HG03520 (cell line): ENCODE measurements around the gene KCNJ13.

Experiments
- ATAC-seq: cut with Tn5 transposase; IDR thresholded peaks from one replicate; pipeline ENCODE4 v1.9.1; 2021; ENCODE audit warnings: mild to moderate bottlenecking, moderate library complexity; ENCODE audit not compliant: unreplicated experiment

KCNJ13 gene

DNA sequence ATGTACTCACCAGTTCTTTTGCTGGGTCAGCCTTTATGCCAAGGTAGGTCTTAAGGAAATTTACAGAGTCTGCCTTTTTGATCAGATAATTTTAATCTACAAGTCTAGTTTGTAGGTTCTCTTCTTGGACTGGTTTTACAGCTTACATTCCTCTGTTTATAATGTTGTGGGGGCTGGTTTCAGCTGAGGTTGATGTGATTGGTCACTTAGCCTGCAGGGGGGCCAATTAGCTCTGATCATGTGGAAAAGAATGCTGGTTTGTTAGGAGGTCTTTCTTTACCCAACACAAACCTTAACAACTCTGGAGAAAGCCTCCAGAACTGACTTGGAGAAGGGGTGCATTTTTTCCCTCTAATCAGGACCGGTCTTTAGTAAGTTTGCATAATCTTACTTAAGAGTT lies at the start of gene KCNJ13:
Gene KCNJ13 (minus strand): TSS at position 131 of the 400 bp plus-strand sequence. CDS start 5,203 bp downstream, outside the sequence.
- ATAC-seq = no peak

DNA sequence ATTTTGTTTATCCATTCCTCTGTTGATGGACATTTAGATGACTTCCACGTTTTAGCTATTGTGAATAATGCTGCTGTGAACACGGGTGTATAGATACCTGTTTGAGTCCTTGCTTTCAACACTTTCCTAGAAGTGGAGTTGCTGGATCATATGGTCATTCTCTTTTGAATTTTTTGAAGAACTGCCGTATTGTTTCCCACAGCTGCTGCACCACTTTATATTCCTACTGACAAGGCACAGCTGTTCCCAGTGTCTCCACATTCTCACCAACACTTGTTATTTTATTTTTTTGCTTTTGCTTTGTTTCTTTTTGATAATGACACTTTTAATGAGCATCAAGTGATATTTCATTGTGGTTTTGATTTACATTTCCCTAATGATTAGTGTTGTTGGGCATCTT lies 41.4 kb upstream of the KCNJ13 start:
- ATAC-seq = no peak

DNA sequence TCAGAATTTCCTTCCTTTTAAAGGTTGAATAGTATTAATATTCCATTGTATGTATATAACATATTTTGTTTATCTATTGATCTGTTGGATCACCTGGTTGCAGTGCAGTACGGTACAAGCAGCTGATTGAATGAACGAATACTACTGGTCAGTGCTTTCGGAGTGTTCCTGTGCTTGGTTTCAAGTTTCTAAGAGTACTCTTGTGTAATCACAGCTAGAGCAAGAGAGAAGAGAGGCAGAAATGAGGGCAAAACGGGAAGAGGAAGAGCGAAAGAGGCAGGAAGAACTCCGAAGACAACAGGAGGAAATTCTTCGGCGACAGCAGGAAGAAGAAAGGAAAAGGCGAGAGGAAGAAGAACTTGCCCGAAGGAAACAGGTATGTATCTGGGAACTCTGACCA lies 40.3 kb upstream of the KCNJ13 start:
- ATAC-seq = no peak

DNA sequence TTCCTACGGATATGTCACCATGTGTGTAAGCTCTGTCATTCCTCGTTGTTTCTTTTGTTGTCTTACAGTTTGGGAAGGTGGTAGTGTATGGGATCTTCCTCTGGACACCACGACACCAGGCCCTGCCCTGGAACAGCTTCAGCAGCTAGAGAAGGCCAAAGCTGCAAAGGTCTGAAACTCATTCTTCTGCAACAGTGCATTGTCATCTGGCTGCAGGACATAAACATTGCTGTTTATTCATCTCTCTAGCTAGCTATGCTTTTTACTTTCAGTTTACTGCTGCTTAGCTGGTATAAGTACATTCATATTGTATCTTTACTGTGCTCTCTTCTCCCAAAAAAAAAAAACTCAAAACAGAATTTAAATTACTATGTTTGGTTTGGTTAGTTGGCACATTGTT lies 39.2 kb upstream of the KCNJ13 start:
- no peak for ATAC-seq

DNA sequence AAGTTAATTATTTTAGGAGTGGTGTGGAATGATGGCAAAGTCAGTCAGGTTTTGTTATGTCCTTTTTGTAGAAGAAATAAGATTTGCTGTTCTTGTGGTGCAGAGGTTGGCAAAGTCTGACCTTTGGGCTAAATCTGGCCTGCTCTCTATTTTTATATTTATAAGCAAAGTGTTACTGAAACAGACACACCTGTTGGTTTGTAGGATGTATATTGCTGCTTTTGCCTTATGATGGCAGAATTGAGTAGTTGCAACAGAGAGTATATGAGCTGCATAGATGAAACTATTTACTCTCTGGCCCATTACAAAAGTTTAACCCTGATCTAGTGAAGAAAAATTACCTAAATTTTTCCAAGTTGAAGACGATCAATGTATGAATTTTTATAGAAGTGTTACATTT lies 34.1 kb upstream of the KCNJ13 start:
- ATAC-seq = no peak

DNA sequence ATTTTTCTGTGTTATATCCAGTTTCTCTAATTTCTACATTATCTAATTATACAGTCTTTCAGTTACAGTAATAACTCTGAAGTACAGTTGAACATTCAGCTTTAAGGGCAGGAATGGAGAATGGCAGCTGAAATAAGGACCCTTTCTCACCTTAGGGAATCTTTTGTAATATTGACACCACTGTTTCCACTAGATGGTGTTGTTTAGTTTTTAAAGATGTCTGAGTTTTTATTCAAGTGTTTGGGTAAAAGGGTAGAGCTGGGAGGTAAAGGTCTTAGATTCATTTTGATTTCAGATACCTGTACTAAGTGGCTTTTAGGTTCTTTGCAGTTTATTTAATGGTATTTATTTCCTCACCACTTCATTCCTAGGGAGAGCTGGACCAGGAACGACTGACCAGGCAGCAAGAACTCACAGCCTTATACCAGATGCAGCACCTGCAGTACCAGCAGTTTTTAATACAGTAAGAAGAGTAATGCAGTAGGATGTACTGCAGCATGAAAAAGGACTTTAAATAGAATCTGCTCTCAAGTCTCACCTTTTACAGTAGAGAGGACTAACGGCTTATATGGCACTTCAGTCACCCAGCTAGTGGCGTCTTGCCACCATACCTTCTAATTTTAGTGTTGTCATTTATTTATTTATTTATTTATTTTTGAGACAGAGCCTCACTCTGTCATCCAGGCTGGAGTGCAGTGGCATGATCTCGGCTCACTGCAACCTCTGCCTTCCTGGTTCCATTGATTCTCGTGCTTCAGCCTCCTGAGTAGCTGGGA lies 33.2 kb upstream of the KCNJ13 start:
- ATAC-seq = no peak

DNA sequence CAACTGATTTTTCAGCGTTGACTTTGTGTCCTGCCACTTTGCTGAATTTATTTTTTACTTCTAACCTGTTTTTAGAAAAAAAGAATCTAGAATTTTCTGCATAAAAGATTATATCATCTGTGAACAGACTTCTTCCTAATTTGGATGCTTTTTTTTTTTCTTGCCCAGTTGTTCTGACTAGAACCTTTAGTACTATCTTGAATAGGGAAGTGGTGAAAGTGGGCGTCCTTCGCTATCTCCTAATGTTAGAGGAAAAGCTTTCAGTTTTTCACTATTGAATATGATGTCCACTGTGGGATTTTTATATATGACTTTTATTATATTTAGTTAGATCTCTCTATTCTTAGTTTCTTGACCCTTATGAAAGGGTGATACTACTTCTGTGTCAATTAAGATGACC lies 25.7 kb upstream of the KCNJ13 start:
- ATAC-seq = no peak

DNA sequence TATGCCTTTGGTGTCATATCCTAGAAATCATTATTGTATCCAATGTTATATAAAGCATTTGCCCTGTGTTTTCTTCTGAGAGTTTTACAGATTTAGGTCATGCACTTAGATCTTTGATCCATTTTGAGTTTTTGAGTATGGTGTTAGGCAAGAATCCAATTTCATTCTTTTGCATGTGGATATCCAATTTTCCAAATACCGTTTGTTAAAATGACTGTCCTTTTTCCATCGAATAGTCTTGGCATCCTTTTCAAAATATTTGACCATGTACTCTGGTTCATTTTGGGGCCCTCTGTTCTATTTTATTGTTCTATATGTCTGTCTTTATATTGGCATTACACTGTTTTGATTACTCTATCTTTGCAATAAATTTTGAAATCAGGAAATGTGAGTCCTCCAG lies 23.8 kb upstream of the KCNJ13 start:
- no peak for ATAC-seq

DNA sequence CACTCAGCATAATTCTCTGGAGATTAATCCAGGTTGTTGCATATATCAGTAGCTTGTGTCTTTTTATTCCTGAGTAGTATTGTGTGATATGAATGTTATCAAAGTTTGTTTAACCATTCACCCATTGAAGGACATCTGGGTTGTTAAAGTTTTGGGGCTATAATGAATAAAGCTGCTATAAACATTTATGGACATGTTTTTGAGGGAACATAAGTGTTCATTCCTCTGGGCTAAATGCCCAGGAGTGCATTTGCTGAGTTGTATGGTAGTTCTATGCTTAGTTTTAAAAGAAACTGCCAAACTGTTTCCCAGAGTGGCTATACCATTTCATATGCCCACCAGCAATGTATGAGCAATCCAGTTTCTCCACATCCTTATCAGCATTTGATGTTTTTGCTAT lies 21.8 kb upstream of the KCNJ13 start:
- no peak for ATAC-seq

DNA sequence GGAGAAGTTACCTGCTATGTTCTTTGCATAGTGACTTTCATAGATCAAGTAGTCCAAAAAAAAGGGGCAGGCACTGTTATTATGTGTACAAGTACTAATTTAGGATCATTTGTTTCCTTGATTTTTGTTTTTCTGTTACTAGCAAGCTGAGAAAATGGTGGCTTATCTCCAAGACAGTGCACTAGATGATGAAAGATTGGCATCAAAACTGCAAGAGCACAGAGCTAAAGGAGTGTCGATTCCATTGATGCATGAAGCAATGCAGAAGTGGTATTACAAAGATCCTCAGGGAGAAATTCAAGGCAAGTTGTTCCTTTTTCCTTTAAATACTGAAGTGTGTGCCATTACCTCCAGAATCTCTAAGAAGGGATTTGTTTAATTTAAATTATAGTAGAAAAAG lies 19.6 kb upstream of the KCNJ13 start:
- no peak for ATAC-seq

DNA sequence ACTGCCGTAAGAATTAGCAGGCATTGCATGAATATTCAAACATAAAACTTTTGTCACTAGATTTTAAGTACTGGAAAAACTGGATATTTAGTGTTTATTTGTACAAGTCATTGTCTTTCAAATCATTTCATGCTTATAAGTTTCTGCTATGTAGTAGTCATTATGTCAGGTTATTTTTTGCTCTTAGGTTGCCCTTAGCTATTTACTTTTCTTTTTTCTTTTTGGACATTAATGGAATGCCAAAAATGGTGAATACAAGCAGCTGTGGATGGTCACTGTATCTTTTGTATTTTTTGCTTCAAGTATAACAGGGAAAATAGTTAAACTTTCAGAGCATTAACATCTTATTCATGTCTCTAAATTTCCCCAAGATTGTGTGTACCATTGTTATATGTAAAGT lies 18.6 kb upstream of the KCNJ13 start:
- no peak for ATAC-seq

DNA sequence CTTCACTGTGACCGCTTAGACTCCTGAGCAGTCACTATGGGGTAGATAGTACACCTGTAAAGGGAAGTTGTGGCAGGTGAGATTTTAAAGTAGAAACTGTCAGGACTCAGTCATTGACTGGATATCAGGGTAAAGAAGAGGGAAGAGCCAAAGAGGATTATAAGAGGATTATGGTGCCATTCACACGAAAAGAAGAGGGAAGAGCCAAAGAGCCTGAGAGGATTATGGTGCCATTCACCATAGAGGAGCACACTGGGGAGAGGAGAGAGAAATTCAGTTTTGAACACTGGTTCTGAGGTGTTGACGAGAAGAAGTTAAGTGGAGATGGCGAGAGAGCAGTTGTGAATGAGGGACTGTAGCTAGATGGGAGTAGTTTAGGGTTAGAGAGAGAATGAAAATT lies 16.9 kb upstream of the KCNJ13 start:
- no peak for ATAC-seq

DNA sequence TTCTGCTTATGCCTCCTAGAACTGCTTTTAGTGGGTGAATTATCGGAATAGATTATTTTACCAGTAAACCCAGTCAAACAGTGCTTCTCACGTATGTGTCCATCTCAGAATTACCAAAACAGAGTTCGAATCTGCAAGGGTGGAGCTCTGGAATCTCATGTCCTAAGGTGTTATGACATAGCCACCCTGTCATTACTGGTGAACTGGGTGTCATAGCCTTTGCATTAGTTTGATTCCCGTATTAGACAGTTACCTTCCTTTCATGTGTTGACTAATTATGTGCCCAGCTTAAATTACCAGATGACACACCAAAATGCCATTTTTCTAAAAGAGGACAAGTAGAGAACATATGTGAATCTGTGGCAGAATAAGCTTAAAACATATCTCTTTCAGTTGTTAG lies 15.2 kb upstream of the KCNJ13 start:
- no peak for ATAC-seq

DNA sequence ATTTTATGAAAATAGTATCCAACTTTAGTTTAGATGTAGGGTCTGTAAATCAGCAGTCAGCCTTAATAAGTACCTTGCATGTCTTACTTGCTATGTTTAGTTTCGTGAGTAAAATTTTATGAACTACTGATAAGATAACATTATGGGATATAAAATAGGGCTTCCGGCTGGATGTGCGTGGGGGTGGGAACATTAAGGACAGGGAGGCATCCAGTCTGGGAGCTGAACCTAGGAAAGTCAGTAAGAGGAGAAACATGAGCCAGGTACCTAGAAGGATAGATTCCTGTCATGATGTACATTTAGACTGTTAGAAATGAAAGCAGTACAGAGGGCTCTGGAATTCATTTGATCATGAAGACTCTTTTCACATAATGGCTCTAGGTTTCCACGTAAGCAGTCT lies 12.7 kb upstream of the KCNJ13 start:
- ATAC-seq = no peak

DNA sequence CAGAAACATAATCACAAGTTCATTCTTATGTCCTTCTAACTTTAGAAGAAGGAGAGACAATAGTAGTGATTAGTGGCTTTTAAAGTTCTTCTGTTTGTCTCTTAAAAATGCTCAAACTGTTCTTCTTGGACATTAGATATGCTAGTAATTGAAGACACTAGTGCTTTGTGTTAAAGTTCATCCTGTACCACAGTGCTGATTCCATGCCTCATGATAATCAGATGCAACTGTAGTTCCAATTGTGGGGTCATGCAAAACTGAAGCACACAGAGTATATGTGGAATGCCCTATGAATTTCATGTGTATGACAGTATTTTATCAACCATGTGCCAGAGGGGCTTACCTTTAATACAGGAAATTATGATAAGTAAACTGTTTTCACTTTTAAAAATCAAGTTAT lies 11.4 kb upstream of the KCNJ13 start:
- no peak for ATAC-seq

DNA sequence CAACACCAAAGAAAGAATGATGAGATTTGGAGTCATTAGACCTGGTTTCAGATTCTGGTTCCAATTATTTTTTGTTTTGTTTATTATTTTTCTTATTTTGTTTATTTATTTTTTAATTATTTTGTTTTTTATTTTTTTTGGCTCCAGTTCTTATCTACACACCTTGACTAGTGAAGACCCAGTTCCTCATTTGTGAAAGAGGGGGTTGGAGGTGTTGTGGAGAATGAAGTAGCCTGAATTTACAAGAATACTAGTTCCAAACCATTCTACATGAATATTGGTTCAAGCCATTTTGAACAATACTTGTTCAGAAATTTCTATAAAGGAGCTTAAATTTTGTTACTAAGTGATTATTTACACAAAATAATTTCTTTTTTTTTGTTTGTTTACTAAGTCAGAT lies 6.9 kb upstream of the KCNJ13 start:
- no peak for ATAC-seq

DNA sequence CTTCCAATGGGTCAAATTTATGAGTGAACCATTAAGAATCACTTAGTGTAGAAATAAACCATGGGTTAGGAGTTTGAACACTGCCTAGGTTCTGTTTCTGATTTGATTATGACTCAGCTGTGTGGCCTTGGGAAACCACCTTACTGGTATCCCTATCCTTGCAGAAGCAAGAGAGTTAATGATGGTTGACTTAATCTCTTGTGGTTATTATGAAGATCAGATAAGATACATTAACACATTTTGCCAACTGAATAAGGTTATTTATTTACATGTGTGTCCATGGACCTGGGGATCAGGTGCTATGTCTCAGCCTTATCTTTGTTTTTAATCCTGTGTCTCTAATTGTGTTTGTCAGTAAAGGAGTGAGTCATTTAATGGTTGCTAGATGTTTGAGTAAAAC lies 5.4 kb upstream of the KCNJ13 start:
- peak; percentile 63 for ATAC-seq

DNA sequence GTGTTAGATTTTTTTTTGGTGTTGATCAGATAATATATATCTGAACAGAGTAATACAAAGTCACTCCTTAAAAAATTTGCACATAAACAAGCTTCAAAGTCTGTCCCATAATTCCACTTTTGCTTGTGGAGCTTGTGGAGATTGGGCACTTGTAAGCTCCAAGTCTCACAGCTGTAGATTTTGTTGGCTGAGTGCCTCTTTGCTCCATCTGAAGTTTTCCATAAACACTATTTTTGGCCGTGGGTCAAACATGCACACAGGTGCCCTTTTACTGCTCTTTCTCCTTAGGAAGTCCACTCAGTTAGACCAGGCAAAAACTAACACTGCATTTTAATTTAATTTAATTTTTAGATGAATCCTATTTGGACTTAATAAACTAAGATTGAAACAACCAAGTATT lies 3.6 kb upstream of the KCNJ13 start:
- no peak for ATAC-seq

DNA sequence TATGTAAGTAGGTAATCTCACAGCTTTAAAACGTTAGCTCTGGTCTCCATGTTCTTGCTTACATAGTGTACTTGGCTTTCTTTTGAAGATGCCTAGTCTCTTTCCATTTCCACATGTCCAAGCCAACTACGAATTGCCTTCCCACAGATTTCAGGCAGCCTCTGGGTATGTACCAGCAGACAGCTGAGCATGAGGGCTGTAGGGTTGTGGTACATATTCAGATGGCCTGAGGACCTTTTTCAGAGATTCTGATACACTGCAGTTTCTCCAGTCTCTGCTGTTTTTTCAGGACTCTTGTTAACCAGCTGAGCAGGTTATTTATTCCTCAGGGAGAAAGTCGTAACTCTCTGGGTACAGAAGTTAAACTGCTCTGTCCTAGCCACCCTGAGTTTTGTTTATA lies 3.1 kb upstream of the KCNJ13 start:
- no peak for ATAC-seq

DNA sequence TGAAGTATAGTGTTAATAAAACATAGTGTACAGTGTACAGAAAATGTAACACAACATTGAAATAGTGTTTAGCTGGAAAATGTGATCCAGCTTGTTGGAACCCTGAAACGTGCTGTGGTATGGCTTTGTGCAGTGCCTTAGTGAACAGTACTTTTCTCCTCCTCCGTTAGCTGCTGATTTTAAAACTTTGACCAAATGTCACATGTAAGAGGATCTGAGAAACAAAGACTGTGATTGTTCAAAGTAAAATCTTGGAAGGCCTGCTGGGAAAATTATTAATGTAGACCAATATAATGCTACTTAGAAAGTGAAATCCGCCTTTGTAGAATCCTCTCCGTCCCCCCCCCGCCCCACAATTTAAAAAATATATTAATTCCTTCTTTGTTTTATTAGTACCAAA lies 911 bp upstream of the KCNJ13 start:
- ATAC-seq = no peak

DNA sequence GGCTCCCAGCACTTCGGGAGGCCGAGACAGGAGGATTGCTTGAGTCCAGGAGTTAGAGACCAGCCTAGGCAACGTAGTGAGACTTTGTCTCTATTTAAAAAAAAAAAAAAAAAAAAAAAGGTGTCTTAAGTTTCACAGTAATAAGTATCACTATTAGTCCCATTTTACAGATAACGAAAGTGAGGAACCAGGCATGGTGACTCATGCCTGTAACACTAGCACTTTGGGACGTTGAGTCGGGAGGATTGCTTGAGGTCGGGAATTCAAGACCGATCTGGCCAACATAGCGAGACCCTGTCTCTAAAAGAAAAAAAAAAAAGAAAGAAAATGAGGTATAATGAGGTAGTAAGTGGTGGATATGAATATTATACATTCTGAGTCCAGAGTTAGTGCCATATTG lies 2.5 kb downstream of the KCNJ13 start:
- no peak for ATAC-seq

DNA sequence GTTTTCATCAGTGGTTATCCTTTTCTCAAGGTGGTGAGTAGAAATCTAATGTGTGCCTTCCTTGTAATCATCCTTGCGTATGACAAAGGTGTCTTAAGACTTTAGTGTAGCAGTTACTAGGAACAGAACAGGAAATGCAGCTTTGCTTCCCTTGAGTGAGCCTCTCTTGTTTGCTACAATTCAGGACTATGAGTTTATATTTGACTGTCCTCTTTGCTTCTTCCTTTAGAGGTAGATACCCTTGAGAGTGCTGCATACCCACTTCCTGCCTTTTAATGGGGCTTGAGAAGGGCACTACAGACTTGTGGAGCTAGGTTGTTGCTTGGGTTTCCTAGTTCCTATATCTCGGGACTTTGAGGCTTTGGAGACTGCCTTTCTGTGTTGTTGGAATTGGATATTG lies 3.8 kb downstream of the KCNJ13 start:
- no peak for ATAC-seq

DNA sequence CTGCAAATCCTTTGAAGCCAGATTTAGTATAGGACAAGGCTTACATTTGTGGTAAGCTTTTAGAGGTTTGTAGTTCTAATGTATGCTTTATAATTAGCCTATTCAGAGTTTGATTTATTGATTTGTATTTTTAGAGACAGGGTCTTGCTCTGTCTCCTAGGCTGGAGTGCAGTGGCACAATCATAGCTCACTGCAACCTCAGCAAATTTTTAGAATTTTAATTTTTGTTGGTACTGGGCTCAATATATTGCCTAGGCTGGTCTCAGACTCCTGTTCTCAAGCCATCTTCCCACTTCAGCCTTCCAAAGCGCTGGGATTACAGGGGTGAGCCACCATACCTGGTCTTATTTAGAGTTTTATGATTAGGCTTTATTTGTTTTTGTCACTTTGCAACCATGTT lies 4.5 kb downstream of the KCNJ13 start:
- no peak for ATAC-seq
